Transverse colon (tissue), 4 donors: ENCODE data around the gene TNFRSF14. TPM values are rescaled to one million over a fixed set of nuclear protein-coding genes. Genes with fewer than 3 reads are reported as not detected.

Experiments
- DNase-seq: peaks from one replicate; pipeline ENCODE4 v3.0.0-alpha.2; 2019
- H3K27ac ChIP-seq, 4 donors: fragments of 200-600 bp; sonication (generic); 2 replicates each; pipeline ENCODE4 v1.5.1; 2016 to 2018; ENCODE audit warnings: inconsistent platforms in 4 of 4
- H3K27me3 ChIP-seq: fragments of 200-600 bp; sonication (generic); 2 replicates; pipeline ENCODE4 v1.5.1; 2017; ENCODE audit warnings: inconsistent platforms
- H3K36me3 ChIP-seq, 4 donors: fragments of 200-600 bp; sonication (generic); 2 replicates each; pipeline ENCODE4 v1.5.1; 2017 to 2019; ENCODE audit warnings: inconsistent platforms in 4 of 4
- H3K4me1 ChIP-seq, 4 donors: fragments of 200-600 bp; sonication (generic); 2 replicates each; pipeline ENCODE4 v1.5.1; 2017 to 2020; ENCODE audit warnings: inconsistent platforms in 4 of 4
- H3K4me3 ChIP-seq, 4 donors: fragments of 200-600 bp; sonication (generic); 1 replicate in 1 of 4; 2 replicates in 3 of 4; pipeline versions ENCODE4 v1.5.1 to v1.6.1; 2017 to 2019; ENCODE audit warnings: inconsistent platforms in 4 of 4
- H3K9me3 ChIP-seq, 2 donors: fragments of 200-600 bp; sonication (generic); 2 replicates each; pipeline ENCODE4 v1.5.1; 2017 to 2019; ENCODE audit warnings: inconsistent platforms in 2 of 2
- CTCF ChIP-seq, 5 experiments: fragments of 200-600 bp in 3 of 5; fragments of 450-650 bp in 2 of 5; sonication (generic) in 3 of 5; IDR thresholded peaks; 1 replicate in 2 of 5; 2 replicates in 3 of 5; pipeline ENCODE4 v1.5.1; 2016 to 2017; ENCODE audit warnings: antibody characterized with exemption in 5 of 5, inconsistent platforms in 3 of 5, mild to moderate bottlenecking in 2 of 5, moderate library complexity in 1 of 5
- EP300 ChIP-seq: sonication (generic); formaldehyde crosslinking; IDR thresholded peaks from one replicate; pipeline ENCODE4 v1.6.1; 2017; ENCODE audit warnings: antibody characterized with exemption, low read depth
- POLR2A ChIP-seq: fragments of 450-650 bp; IDR thresholded peaks from one replicate; pipeline ENCODE4 v1.6.1; 2016; ENCODE audit warnings: antibody characterized with exemption, mild to moderate bottlenecking, moderate library complexity
- POLR2AphosphoS5 ChIP-seq, 3 donors: sonication (generic); formaldehyde crosslinking; IDR thresholded peaks; one replicate each; pipeline ENCODE4 v1.6.1; 2016; ENCODE audit warnings: antibody characterized with exemption in 3 of 3
- WGBS, 2 donors: methylation state at CpG; one replicate each; pipeline ENCODE4 v1.1.5; 2018; ENCODE audit warnings: low coverage in 1 of 2; 5-methylcytosine and 5-hydroxymethylcytosine counted together
- in situ Hi-C, 4 donors: fragments of 200-750 bp; cut with MboI; loops; one replicate each; pipeline versions ENCODE4 v1.15.0 to v1.15.1; 2017; ENCODE audit warnings: low sequenced_read_pairs in 3 of 4, low pct_ligation_motif_present in 1 of 4, low pct_unique_long_range_greater_than_20kb in 1 of 4
- intact Hi-C: fragments of 100-400 bp; cut with DNase I; formaldehyde crosslinking; loops from one replicate; pipeline ENCODE4 v1.15.1; 2023; ENCODE audit warnings: low total_unique reads
- total RNA-seq, 4 donors: library from RNA; depleted of rRNA; stranded (reverse); fragments of >200 nt; gene quantifications; one replicate each; pipeline ENCODE4 v1.1.0, GENCODE V29; 2016

Gene TNFRSF14
- total RNA-seq, 4 donors from 2014 or later: 178 to 758 (median 278) TPM

GRCh38 chr1:2544875-2545640 is 11.1 kb upstream of the TNFRSF14 start:
- Histone ChIP-seq H3K4me1 (peaks cover 27 to 85% (median 70%) of the 10 kb centered on the region in 4 donors), H3K27ac (peak overlapping the region; percentile 95 to 96 (median 96)), H3K27me3 (peaks cover 12% of the 10 kb centered on the region), H3K4me3 (no peak overlapping the region), H3K9me3 (no peaks in the 10 kb centered on the region), H3K36me3 (no peaks in the 10 kb centered on the region)
- no peak for TF ChIP-seq POLR2A
- TF ChIP-seq EP300: no peak
- no peak for TF ChIP-seq POLR2AphosphoS5 (IDR thresholded peaks at IDR 0.05)
- no peak for TF ChIP-seq CTCF (IDR thresholded peaks at IDR 0.05)
- intact Hi-C loops: loop anchor here (5.0 kb wide), 2 partner anchors 68 to 128 kb away; partner anchors contain the start of gene PLCH2
- WGBS, 2 donors: 51% methylated on average over 19 of the region's 19 CpGs; no CpG with 5 or more reads in 1 of the 2 donors
- DNase-seq: no peak
- in situ Hi-C loops: loop anchor here in 1 of 4 donors (10.0 to 25.0 kb wide), 2 partner anchors 130 to 358 kb away; partner anchors contain the start of genes FAAP20 and PEX10

GRCh38 chr1:2545754-2546514 is 10.2 kb upstream of the TNFRSF14 start:
- Histone ChIP-seq H3K9me3 (no peaks in the 10 kb centered on the region), H3K36me3 (no peaks in the 10 kb centered on the region), H3K27me3 (peaks cover 3% of the 10 kb centered on the region), H3K4me3 (peak overlapping the region; percentile 37 to 57 (median 46)), H3K4me1 (peaks cover 23 to 81% (median 65%) of the 10 kb centered on the region in 4 donors), H3K27ac (peak overlapping the region; percentile 95 to 96 (median 96))
- in situ Hi-C loops (loop anchor here in 1 of 4 donors (10.0 to 25.0 kb wide), 2 partner anchors 131 to 359 kb away; partner anchors contain the start of genes FAAP20 and PEX10), intact Hi-C loops (loop anchor here (5.0 kb wide), 1 partner anchor 129 kb away; no protein-coding TSS in a partner anchor)
- peak; percentile 95 for DNase-seq
- 4% methylated on average over 13 of the region's 43 CpGs; no CpG with 5 or more reads in 1 of the 2 donors for WGBS, 2 donors
- TF ChIP-seq POLR2A (peak; percentile 63), EP300 (no peak), POLR2AphosphoS5 (IDR thresholded peaks at IDR 0.05) (peak; percentile 68 to 93 (median 88))

GRCh38 chr1:2546515-2547209 is 9.5 kb upstream of the TNFRSF14 start:
- peak; percentile 95 for DNase-seq
- Histone ChIP-seq H3K36me3 (no peaks in the 10 kb centered on the region), H3K27ac (peak overlapping the region; percentile 95 to 96 (median 96)), H3K4me1 (peaks cover 20 to 76% (median 60%) of the 10 kb centered on the region in 4 donors), H3K27me3 (no peaks in the 10 kb centered on the region), H3K9me3 (no peaks in the 10 kb centered on the region), H3K4me3 (peak overlapping the region; percentile 37 to 57 (median 46))
- in situ Hi-C loops (loop anchor here in 1 of 4 donors (10.0 to 25.0 kb wide), 2 partner anchors 132 to 359 kb away; partner anchors contain the start of genes FAAP20 and PEX10), intact Hi-C loops (loop anchor here (5.0 kb wide), 1 partner anchor 129 kb away; no protein-coding TSS in a partner anchor)
- WGBS, 2 donors: 0% methylated on average over 44 of the region's 52 CpGs; no CpG with 5 or more reads in 1 of the 2 donors
- TF ChIP-seq POLR2A (peak; percentile 48), POLR2AphosphoS5 (IDR thresholded peaks at IDR 0.05) (peak; percentile 78 to 82 (median 80)), CTCF (IDR thresholded peaks at IDR 0.05) (peak in 4 of 5 experiments; percentile 8 to 57 (median 38)), EP300 (no peak)
